Measurements from ENCODE around the gene ZNF747. TPM values are rescaled to one million over a fixed set of nuclear protein-coding genes. Genes with fewer than 3 reads are reported as not detected.
A peak's percentile ranks its signal among the peaks of the same experiment; 100 is the strongest.
"Not testable (repeated sequence)": the region's sequence is repeated elsewhere in the genome, so short reads cannot be mapped to it uniquely, and the experiment has no call there.

Gene ZNF747
- total RNA-seq, 1 donor from 2014 or later: 8.9 TPM

GRCh38 chr16:30541502-30542329 lies 7.1 kb upstream of the ZNF747 start:
- peak overlapping the region; percentile 56 for H3K27ac ChIP-seq (replicated peaks)
- H3K4me1 ChIP-seq: peaks cover 42% of the 10 kb centered on the region

GRCh38 chr16:30540916-30541464 lies 6.3 kb upstream of the ZNF747 start:
- H3K27ac ChIP-seq (replicated peaks): peak overlapping the region; percentile 56
- intact Hi-C loops (cut with micrococcal nuclease): not testable (repeated sequence)

More at GRCh38 chr16:30541502-30542329, 7.1 kb upstream of the ZNF747 start:
- H3K9me3 ChIP-seq (replicated peaks): no peaks in the 10 kb centered on the region
- no peak overlapping the region for H3K4me3 ChIP-seq
- no peak for DNase-seq
- intact Hi-C loops (cut with micrococcal nuclease): no loop called here
- TF ChIP-seq, protein P1, sequence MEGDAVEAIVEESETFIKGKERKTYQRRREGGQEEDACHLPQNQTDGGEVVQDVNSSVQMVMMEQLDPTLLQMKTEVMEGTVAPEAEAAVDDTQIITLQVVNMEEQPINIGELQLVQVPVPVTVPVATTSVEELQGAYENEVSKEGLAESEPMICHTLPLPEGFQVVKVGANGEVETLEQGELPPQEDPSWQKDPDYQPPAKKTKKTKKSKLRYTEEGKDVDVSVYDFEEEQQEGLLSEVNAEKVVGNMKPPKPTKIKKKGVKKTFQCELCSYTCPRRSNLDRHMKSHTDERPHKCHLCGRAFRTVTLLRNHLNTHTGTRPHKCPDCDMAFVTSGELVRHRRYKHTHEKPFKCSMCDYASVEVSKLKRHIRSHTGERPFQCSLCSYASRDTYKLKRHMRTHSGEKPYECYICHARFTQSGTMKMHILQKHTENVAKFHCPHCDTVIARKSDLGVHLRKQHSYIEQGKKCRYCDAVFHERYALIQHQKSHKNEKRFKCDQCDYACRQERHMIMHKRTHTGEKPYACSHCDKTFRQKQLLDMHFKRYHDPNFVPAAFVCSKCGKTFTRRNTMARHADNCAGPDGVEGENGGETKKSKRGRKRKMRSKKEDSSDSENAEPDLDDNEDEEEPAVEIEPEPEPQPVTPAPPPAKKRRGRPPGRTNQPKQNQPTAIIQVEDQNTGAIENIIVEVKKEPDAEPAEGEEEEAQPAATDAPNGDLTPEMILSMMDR (IDR thresholded peaks at IDR 0.05; ENCODE audit: borderline replicate concordance): no peak
- no peaks in the 10 kb centered on the region for H3K27me3 ChIP-seq (ENCODE audit: low read depth)
- no peaks in the 10 kb centered on the region for H3K36me3 ChIP-seq

DNA sequence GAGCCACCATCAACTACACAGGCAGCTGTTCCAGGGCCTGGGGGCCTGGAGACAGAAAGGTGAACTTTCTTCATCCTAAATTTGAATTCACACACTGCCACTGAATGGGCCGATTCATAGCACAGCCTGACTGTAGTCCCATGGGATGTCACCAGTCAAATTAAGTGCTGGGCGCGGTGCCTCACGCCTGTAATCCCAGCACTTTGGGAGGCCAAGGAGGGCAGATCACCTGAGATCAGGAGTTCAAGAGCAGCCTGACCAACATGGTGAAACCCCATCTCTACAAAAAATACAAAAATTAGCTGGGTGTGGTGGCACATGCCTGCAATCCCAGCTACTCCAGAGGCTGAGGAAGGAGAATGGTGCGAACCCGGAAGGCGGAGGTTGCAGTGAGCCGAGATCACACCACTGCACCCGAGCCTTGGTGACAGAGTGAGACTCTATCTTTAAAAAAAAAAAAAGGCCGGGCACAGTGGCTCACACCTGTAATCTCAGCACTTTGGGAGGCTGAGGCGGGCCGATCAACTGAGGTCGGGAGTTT lies 5.4 kb upstream of the ZNF747 start:
- H3K36me3 ChIP-seq; DNase-seq; intact Hi-C loops (cut with micrococcal nuclease); H3K4me3 ChIP-seq; H3K9me3 ChIP-seq (replicated peaks); H3K27me3 ChIP-seq (ENCODE audit: low read depth): not testable (repeated sequence)
- Histone ChIP-seq H3K27ac (replicated peaks) (peak overlapping the region; percentile 89), H3K4me1 (peaks cover 55% of the 10 kb centered on the region)

More at GRCh38 chr16:30540916-30541464, 6.3 kb upstream of the ZNF747 start:
- not testable (repeated sequence) for DNase-seq; H3K4me3 ChIP-seq; H3K9me3 ChIP-seq (replicated peaks); H3K27me3 ChIP-seq (ENCODE audit: low read depth); H3K36me3 ChIP-seq
- peaks cover 47% of the 10 kb centered on the region for H3K4me1 ChIP-seq

DNA sequence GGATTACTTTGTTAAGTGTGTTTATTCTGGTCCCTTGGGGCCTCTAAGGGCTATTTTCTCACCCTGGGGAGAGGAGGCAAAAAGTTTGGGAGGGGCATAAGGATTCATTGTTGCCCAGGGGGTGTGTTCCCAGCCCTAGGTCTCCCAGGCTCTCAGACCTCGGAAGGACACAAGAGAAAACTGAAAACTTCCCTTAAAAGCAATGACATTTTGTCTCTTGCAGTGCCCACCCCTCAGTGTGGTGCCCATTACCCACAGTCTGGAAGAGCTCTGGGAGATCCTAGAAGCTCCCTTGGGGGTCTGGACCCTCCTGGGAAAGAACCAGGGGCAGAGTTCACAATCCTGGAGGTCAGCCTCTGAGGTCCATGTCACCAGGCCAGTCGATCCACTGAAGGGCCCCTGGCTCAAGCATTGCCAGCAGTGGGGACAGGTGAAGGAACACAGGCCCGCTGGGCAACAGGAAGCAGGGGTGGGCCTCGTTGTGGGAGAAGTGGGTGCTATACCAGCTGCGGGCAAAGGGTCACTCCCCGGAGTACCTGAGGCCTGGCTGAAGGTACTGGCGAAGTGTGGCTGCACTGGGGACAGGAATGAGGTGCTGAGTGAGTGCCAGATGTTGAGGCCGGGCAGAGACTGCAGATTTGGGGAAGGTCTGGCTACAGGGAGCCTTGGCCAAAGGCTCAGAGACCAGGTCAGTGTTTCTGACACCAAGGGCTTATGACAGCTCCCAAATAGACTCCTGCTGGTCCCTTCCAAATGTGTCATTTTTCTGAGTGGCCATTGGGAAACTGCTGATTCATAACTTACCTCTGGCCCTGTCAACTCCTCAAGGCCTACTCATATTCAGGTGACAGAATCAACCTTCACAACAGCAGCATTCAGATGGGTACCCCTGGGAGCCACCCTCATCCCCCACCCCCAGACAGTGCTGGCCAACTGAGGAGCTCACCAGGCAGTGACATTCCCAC lies 4.6 kb upstream of the ZNF747 start:
- TF ChIP-seq, protein P1 (IDR thresholded peaks at IDR 0.05; ENCODE audit: borderline replicate concordance): no peak
- no peaks in the 10 kb centered on the region for H3K27me3 ChIP-seq (ENCODE audit: low read depth)
- intact Hi-C loops (cut with micrococcal nuclease): no loop called here
- no peaks in the 10 kb centered on the region for H3K36me3 ChIP-seq
- no peak overlapping the region for H3K4me3 ChIP-seq
- peak; percentile 64 for DNase-seq
- H3K4me1 ChIP-seq: peaks cover 60% of the 10 kb centered on the region
- peak overlapping the region; percentile 89 for H3K27ac ChIP-seq (replicated peaks)
- no peaks in the 10 kb centered on the region for H3K9me3 ChIP-seq (replicated peaks)

DNA sequence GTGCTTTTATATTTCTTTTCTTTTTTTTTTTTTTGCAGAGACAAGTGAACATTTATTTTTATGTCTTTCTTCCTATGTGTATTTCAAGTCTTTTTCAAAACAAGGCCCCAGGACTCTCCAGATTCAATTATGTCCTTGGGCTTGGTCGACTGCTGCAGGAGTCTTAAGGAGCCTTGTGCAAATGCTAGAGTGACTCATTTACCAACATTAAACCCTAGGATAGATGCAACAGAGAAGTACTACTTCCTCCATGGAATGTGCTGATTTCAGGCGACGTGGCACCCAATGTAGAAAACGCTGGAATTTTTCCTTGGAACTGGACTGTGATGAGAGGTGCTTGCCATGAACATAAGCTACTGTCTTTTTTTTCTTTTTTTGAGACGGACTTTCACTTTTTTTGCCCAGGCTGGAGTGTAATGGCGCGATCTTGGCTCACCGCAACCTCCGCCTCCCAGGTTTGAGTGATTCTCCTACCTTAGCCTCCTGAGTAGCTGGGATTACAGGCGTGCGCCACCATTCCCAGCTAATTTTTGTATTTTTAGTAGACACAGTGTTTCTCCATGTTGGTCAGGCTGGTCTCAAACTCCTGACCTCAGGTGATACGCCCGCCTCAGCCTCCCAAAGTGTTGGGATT lies 1.9 kb upstream of the ZNF747 start:
- DNase-seq; H3K27me3 ChIP-seq (ENCODE audit: low read depth); intact Hi-C loops (cut with micrococcal nuclease); H3K9me3 ChIP-seq (replicated peaks): not testable (repeated sequence)
- Histone ChIP-seq H3K27ac (replicated peaks) (peak overlapping the region; percentile 97), H3K36me3 (peaks cover 17% of the 10 kb centered on the region), H3K4me1 (peaks cover 61% of the 10 kb centered on the region), H3K4me3 (peak overlapping the region; percentile 93)

DNA sequence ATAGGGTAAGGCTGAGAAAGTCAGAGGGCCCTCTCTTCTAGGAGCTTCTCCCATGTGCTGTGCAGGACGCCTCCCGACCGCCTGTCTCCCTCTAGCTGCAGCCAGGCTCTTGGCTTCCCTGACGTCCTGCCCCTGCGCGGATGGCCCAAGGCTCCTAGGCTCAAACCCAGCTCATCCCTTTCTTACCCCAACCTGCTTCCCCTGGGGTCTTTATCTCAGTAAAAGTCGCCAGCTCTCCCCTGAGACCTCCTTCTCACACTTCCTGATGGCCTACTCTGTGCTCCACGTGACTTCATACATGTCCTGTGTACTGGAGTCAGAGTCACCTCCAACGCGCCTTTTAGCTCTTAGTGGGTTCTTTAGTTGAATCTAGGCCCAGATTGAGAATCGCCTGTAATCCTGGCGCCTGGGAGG lies 1.1 kb upstream of the ZNF747 start:
- Histone ChIP-seq H3K27me3 (ENCODE audit: low read depth) (no peaks in the 10 kb centered on the region), H3K9me3 (replicated peaks) (no peaks in the 10 kb centered on the region), H3K4me3 (peak overlapping the region; percentile 93), H3K4me1 (peaks cover 54% of the 10 kb centered on the region), H3K36me3 (peaks cover 20% of the 10 kb centered on the region), H3K27ac (replicated peaks) (peak overlapping the region; percentile 97)
- TF ChIP-seq, protein P1 (IDR thresholded peaks at IDR 0.05; ENCODE audit: borderline replicate concordance): peak; percentile 72
- intact Hi-C loops (cut with micrococcal nuclease): no loop called here
- DNase-seq: peak; percentile 70

Measured in left ventricle myocardium inferior (tissue), 1 donor.